NB4 (cell line): Measurements from ENCODE around the gene PTPRD.

Source experiments
- DNase-seq: peaks from one replicate; pipeline ENCODE4 v3.0.0; 2010; ENCODE audit warnings: low read depth
- H3K4me3 ChIP-seq: one replicate; pipeline ENCODE4 v1.5.1; 2011; ENCODE audit warnings: mild to moderate bottlenecking, low read depth, low read length, moderate library complexity
- CTCF ChIP-seq: IDR thresholded peaks from one replicate; pipeline ENCODE4 v1.5.1; 2012; ENCODE audit warnings: low read depth, low read length
- MAX ChIP-seq: IDR thresholded peaks from 2 replicates; pipeline ENCODE4 v1.6.1; 2011; ENCODE audit warnings: low read depth, low read length
- MYC ChIP-seq: IDR thresholded peaks from 2 replicates; pipeline ENCODE4 v1.6.1; 2011; ENCODE audit warnings: low read depth, low read length
- POLR2A ChIP-seq: IDR thresholded peaks from 2 replicates; pipeline ENCODE4 v1.6.1; 2011; ENCODE audit warnings: mild to moderate bottlenecking; ENCODE audit not compliant: insufficient read length; ENCODE audit errors: extremely low read depth

PTPRD gene

DNA sequence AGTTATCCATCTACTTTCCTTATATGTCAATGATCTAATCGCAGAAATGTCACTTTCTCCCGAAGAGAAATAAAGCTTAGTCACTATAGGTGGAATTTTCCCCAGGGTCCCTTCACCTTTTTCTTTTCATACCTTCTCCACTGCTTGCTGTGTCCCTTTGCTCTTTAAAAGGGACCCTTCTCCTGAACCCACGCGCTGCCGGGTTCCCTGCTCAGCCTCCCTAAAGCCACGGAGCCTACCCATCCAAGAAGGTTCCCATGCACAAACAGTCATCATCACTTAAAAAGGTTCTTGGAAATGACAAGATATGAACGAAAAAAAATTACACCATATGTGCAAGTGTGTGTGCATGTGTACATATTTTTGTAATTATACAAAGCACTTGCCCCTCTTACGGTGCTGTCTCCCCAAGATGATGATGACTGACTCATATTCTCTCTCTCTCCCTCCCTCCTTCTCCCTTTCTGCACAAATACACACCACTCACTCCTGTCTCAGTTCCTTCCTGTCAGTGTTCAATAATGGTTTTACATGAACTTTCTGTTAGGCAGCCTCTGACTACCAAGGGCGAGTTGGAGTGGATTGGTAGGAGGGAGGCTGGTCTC is 1.5 kb upstream of the PTPRD start:
- TF ChIP-seq MAX (no peak), POLR2A (no peak), CTCF (no peak), MYC (no peak)
- H3K4me3 ChIP-seq, result no peak overlapping the region
- DNase-seq, result no peak

DNA sequence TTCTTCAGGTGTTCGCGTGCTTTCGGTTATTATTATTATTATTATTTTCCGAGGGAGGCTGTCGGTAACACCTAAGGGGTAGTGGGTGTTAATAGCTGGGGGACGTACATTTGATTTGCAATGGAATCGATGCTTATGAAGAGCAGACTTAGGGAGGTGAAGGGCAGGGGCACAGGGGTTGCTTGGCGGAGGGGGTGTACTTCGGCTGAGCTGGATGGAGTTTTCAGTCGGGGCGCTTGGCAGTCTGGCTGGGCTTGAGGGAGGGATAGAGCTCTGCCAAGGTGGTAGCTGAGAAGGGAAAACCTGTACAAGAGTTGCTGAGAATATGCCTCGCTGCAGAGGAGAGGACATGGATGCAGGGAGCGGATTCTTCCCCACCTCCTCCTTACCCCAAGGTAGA is 617 bp upstream of the PTPRD start:
- H3K4me3 ChIP-seq, result no peak overlapping the region
- TF ChIP-seq POLR2A (no peak), CTCF (no peak), MYC (no peak), MAX (no peak)
- no peak for DNase-seq

DNA sequence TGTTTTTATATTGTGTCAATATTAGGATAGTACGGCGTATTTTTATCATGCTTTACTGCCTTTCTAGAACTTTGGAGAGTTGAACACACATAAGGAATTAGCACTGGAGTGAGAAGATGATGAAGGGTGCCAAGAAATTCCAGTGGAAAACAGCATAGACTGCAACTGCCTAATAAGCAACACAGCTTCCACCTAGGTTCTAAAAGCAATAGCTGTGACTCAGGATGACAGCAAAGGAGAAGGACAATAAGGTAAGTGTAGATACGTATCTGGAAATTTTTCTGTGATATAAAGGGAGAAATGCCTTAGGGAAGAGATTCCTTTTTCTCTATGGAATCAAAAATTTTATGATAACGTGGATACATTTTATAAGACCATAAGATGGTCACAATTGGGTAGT is 7.4 kb downstream of the PTPRD start:
- no peak overlapping the region for H3K4me3 ChIP-seq
- no peak for DNase-seq
- TF ChIP-seq MYC (no peak), CTCF (no peak), MAX (no peak), POLR2A (no peak)

DNA sequence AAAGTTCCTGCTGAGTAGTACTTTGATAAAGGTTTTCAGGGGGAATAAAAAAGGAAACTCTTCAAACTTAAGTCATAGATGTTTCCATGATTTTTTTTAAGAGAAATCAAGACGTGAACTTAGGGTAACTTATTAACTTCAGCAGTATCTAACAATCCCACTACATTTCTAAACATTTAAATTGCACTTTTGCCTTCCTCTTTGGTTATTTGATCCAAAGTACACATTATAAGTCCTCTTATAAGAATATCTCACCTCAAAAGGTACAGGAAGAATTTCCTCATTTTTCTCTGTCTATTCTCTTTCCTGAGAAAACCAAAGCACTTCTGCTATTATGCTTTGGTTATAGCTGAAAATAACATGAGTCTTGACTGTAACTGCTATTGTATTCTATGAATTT is 7.9 kb downstream of the PTPRD start:
- TF ChIP-seq MAX, result no peak
- no peak for TF ChIP-seq MYC
- TF ChIP-seq CTCF, result no peak
- no peak for TF ChIP-seq POLR2A
- no peak overlapping the region for H3K4me3 ChIP-seq
- no peak for DNase-seq

DNA sequence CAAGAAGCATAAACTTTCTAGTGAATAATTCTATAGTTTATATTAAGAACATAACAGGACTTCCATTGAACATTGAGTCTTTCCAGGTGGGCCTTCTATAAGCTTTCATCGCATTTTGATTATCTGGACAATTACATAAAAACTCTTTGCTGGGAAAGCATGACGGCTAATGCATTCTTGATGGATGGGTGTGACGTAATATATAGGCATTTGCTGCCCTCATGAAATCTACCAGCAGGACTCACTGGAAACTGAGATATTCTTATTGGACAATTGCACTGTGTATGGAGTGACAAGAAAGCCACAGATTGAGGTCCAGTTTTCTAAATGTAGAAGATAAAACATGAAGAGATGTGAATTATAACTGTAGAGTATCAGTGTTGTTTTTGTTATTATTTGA is 15.0 kb downstream of the PTPRD start:
- no peak for DNase-seq
- H3K4me3 ChIP-seq, result no peak overlapping the region
- TF ChIP-seq MYC (no peak), CTCF (no peak), POLR2A (no peak), MAX (no peak)

GRCh38 chr9:10594482-10594881 is 18.3 kb downstream of the PTPRD start:
- H3K4me3 ChIP-seq, result no peak overlapping the region
- TF ChIP-seq MYC (no peak), POLR2A (no peak), CTCF (no peak), MAX (no peak)
- DNase-seq, result no peak
